Measurements from ENCODE around the gene LPA. TPM values are rescaled to one million over a fixed set of nuclear protein-coding genes. Genes with fewer than 3 reads are reported as not detected.

LPA gene
- polyA plus RNA-seq, 2 of the 4 experiments (the other 2 are of a cell fraction): not detected

- DNase-seq (ENCODE audit: low read depth in 1 of 2, low spot score in 1 of 2) (no peak), FAIRE-seq (no peak), ATAC-seq (no peak)
- Histone ChIP-seq H3K9me3 (no peaks in the 10 kb centered on the region), H3K4me1 (0 out of 3 replicates have a peak, but pooled peaks cover 8% of the 10 kb centered on the region), H3K27ac (no peak overlapping the region), H3K4me3 (no peak overlapping the region), H3K4me2 (no peak overlapping the region)
- TF ChIP-seq RCOR1 (IDR thresholded peaks at IDR 0.05; ENCODE audit: low read depth, low read length) (no peak), BCL3 (IDR thresholded peaks at IDR 0.05) (no peak), RARB (CRISPR knock-in tag; IDR thresholded peaks at IDR 0.05) (no peak), SMC3 (IDR thresholded peaks at IDR 0.05) (no peak), RFX5 (IDR thresholded peaks at IDR 0.05) (no peak), CHD2 (IDR thresholded peaks at IDR 0.05; ENCODE audit: low read length, partially characterized antibody) (no peak), MYC (IDR thresholded peaks at IDR 0.05; ENCODE audit: borderline replicate concordance, low read length) (no peak), HMGXB4 (CRISPR knock-in tag; IDR thresholded peaks at IDR 0.05; ENCODE audit: borderline replicate concordance) (no peak), EHF (CRISPR knock-in tag; IDR thresholded peaks at IDR 0.05) (no peak), MAZ (IDR thresholded peaks at IDR 0.05; ENCODE audit: borderline replicate concordance, low read depth, low read length) (no peak), BHLHE40 (IDR thresholded peaks at IDR 0.05; ENCODE audit: low read depth, low read length) (no peak), EP300 (IDR thresholded peaks at IDR 0.05) (no peak), GATA3 (IDR thresholded peaks at IDR 0.05; ENCODE audit: borderline replicate concordance) (no peak), CBX2 (IDR thresholded peaks at IDR 0.05; ENCODE audit: borderline replicate concordance, low read depth) (no peak), NR3C1 (IDR thresholded peaks at IDR 0.05) (no peak), ESRRA (IDR thresholded peaks at IDR 0.05; ENCODE audit: borderline replicate concordance, low read length) (no peak)
- POLR2A ChIA-PET: no interaction called here
- CTCF ChIA-PET: interaction anchor here (0.8 to 1.7 kb wide), 2 partner anchors 15 to 20 kb away, joined by 6 read pairs; no protein-coding TSS in a partner anchor
- 29% methylated on average over 3 of the region's 3 CpGs for WGBS (ENCODE audit: missing lambda C conversion rate)
These were observed 150.2 kb downstream of the LPA start for GRCh38 chr6:160513836-160514235.

- H3K9me3 ChIP-seq: no peaks in the 10 kb centered on the region
- H3K4me2 ChIP-seq: no peak overlapping the region
- H3K27ac ChIP-seq: no peak overlapping the region
- DNase-seq (ENCODE audit: low read depth in 1 of 2, low spot score in 1 of 2) (no peak), FAIRE-seq (no peak), ATAC-seq (no peak)
- no peak overlapping the region for H3K4me3 ChIP-seq
- WGBS (ENCODE audit: missing lambda C conversion rate): 74% methylated on average over 4 of the region's 4 CpGs
- 0 out of 3 replicates have a peak, but pooled peaks cover 8% of the 10 kb centered on the region for H3K4me1 ChIP-seq
- ChIA-PET POLR2A (no interaction called here), CTCF (interaction anchor here (0.6 to 2.1 kb wide), 5 partner anchors 9 to 643 kb away, joined by 3 to 10 read pairs (median 4); no protein-coding TSS in a partner anchor)
- no peak for TF ChIP-seq BCL3 (IDR thresholded peaks at IDR 0.05)
- TF ChIP-seq TP53 (CRISPR knock-in tag; IDR thresholded peaks at IDR 0.05): no peak
- TF ChIP-seq RARB (CRISPR knock-in tag; IDR thresholded peaks at IDR 0.05): no peak
- TF ChIP-seq ZFP36 (IDR thresholded peaks at IDR 0.05; ENCODE audit: borderline replicate concordance, partially characterized antibody): no peak
- no peak for TF ChIP-seq CHD4 (IDR thresholded peaks at IDR 0.05; ENCODE audit: borderline replicate concordance)
- no peak for TF ChIP-seq USF2 (IDR thresholded peaks at IDR 0.05)
- TF ChIP-seq CTCF (IDR thresholded peaks at IDR 0.05): no peak
- no peak for TF ChIP-seq FOSL2 (IDR thresholded peaks at IDR 0.05)
- TF ChIP-seq FOSL2 (CRISPR knock-in tag; IDR thresholded peaks at IDR 0.05): no peak
- TF ChIP-seq HOXB13 (CRISPR knock-in tag; IDR thresholded peaks at IDR 0.05; ENCODE audit: low read depth): no peak
- TF ChIP-seq ZSCAN20 (CRISPR knock-in tag; IDR thresholded peaks at IDR 0.05): no peak
- TF ChIP-seq REST (IDR thresholded peaks at IDR 0.05): no peak
- no peak for TF ChIP-seq HOXB5 (CRISPR knock-in tag; IDR thresholded peaks at IDR 0.05)
- TF ChIP-seq BHLHE40 (IDR thresholded peaks at IDR 0.05; ENCODE audit: low read depth, low read length): no peak
These were observed 153.0 kb downstream of the LPA start for GRCh38 chr6:160510976-160511617.

All from A549 (cell line).